ENCODE measurements around the gene HECTD2. TPM values are rescaled to one million over a fixed set of nuclear protein-coding genes. Genes with fewer than 3 reads are reported as not detected.
"Not testable (repeated sequence)": the region's sequence is repeated elsewhere in the genome, so short reads cannot be mapped to it uniquely, and the experiment has no call there.

Gene HECTD2, protein sequence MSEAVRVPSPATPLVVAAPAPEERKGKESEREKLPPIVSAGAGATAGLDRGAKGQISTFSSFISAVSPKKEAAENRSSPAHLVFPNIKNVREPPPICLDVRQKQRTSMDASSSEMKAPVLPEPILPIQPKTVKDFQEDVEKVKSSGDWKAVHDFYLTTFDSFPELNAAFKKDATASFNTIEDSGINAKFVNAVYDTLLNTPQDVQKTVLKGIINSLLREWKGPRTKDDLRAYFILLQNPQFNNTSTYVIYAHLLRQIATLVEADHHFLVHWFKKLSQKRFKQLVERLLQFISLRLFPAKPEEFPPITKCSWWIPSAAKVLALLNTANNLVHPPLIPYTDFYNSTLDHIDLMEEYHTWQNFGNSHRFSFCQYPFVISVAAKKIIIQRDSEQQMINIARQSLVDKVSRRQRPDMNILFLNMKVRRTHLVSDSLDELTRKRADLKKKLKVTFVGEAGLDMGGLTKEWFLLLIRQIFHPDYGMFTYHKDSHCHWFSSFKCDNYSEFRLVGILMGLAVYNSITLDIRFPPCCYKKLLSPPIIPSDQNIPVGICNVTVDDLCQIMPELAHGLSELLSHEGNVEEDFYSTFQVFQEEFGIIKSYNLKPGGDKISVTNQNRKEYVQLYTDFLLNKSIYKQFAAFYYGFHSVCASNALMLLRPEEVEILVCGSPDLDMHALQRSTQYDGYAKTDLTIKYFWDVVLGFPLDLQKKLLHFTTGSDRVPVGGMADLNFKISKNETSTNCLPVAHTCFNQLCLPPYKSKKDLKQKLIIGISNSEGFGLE
- total RNA-seq (10 to 100 TPM; 20.3 to 22.3 TPM), polyA plus RNA-seq (ENCODE audit: insufficient read depth, low read depth, low replicate concordance) (9.0 TPM)
- long read RNA-seq, donor 1, partial matches to known transcripts = 0 of 1 reads
- long read RNA-seq, donor 1, other reads (novel, unspliced or antisense) = 0 of 1 reads
- long read RNA-seq, donor 2, partial matches to known transcripts = 0 of 1 reads
- long read RNA-seq, donor 2, other reads (novel, unspliced or antisense) = 0 of 1 reads

GRCh38 chr10:91409869-91410637 lies at the start of gene HECTD2:
TSS of gene HECTD2 (plus strand) at chr10:91410344. CDS start at chr10:91410439, 95 bp downstream.
- intact Hi-C loops (cut with DNase I; ENCODE audit: low total_unique reads) = no loop called here
- H3K4me3 ChIP-seq = peak within 1 kb of the TSS; percentile 83 to 95
- H3K27ac ChIP-seq = peak within 1 kb of the TSS; percentile 100
- peak; percentile 82 for DNase-seq
- H3K36me3 ChIP-seq (ENCODE audit: low read depth, missing control alignments) = no peaks in the 10 kb centered on the region
- TF ChIP-seq POLR2A (IDR thresholded peaks at IDR 0.05) = no peak
- TF ChIP-seq, protein P1, sequence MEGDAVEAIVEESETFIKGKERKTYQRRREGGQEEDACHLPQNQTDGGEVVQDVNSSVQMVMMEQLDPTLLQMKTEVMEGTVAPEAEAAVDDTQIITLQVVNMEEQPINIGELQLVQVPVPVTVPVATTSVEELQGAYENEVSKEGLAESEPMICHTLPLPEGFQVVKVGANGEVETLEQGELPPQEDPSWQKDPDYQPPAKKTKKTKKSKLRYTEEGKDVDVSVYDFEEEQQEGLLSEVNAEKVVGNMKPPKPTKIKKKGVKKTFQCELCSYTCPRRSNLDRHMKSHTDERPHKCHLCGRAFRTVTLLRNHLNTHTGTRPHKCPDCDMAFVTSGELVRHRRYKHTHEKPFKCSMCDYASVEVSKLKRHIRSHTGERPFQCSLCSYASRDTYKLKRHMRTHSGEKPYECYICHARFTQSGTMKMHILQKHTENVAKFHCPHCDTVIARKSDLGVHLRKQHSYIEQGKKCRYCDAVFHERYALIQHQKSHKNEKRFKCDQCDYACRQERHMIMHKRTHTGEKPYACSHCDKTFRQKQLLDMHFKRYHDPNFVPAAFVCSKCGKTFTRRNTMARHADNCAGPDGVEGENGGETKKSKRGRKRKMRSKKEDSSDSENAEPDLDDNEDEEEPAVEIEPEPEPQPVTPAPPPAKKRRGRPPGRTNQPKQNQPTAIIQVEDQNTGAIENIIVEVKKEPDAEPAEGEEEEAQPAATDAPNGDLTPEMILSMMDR (IDR thresholded peaks at IDR 0.05) = peak; percentile 21 to 39 (median 36)
- no peaks in the 10 kb centered on the region for H3K9me3 ChIP-seq
- H3K27me3 ChIP-seq = no peaks in the 10 kb centered on the region
- WGBS, 2 donors = 0% methylated on average over 7 to 94 of the region's 111 CpGs
- H3K4me1 ChIP-seq = no peaks in the 10 kb centered on the region

GRCh38 chr10:91360461-91360860 lies 49.7 kb upstream of the HECTD2 start:
- no peak for TF ChIP-seq POLR2A (IDR thresholded peaks at IDR 0.05)
- TF ChIP-seq, protein P1 (IDR thresholded peaks at IDR 0.05) = no peak
- no peaks in the 10 kb centered on the region for H3K36me3 ChIP-seq (ENCODE audit: low read depth, missing control alignments)
- WGBS, 2 donors = 70 to 88% methylated on average over 3 of the region's 3 CpGs
- no peaks in the 10 kb centered on the region for H3K27me3 ChIP-seq
- DNase-seq = no peak
- H3K4me3 ChIP-seq = no peak overlapping the region
- no peak overlapping the region for H3K27ac ChIP-seq
- H3K4me1 ChIP-seq = no peaks in the 10 kb centered on the region
- no peaks in the 10 kb centered on the region for H3K9me3 ChIP-seq
- intact Hi-C loops (cut with DNase I; ENCODE audit: low total_unique reads) = no loop called here

DNA sequence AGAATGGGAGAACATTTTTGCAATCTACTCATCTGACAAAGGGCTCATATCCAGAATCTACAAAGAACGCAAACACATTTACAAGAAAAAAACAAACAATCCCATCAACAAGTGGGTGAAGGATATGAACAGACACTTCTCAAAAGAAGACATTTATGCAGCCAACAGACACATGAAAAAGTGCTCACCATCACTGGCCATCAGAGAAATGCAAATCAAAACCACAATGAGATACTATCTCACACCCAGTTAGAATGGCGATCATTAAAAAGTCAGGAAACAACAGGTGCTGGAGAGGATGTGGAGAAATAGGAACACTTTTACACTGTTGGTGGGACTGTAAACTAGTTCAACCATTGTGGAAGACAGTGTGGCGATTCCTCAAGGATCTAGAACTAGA lies 44.6 kb upstream of the HECTD2 start:
- intact Hi-C loops (cut with DNase I; ENCODE audit: low total_unique reads); H3K27ac ChIP-seq: not testable (repeated sequence)
- 88 to 93% methylated on average over 3 of the region's 3 CpGs for WGBS, 2 donors

DNA sequence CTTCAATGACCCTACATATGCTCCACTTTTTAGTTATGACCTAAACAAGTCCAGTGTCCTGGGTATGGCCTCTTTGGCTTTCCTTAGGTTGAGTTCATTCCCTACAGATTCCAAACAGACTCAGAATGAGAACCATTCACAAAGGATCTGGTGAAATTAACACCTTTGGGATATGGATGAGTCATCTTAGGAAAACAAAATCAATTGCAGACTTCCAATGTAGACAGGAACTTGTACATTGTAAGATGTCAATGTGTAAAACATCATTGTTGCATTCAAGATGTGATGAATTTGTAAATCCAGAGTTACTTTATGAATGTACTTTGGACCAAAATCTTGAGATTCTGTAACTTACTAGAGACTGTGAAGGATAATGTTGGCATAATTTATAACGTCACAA lies 43.4 kb upstream of the HECTD2 start:
- Histone ChIP-seq H3K36me3 (ENCODE audit: low read depth, missing control alignments) (no peaks in the 10 kb centered on the region), H3K4me3 (no peak overlapping the region), H3K9me3 (no peaks in the 10 kb centered on the region), H3K27ac (no peak overlapping the region), H3K4me1 (no peaks in the 10 kb centered on the region), H3K27me3 (no peaks in the 10 kb centered on the region)
- WGBS, 2 donors = 56 to 73% methylated on average over 1 of the region's 1 CpG
- TF ChIP-seq, protein P1 (IDR thresholded peaks at IDR 0.05) = no peak
- TF ChIP-seq POLR2A (IDR thresholded peaks at IDR 0.05) = no peak
- no peak for DNase-seq
- intact Hi-C loops (cut with DNase I; ENCODE audit: low total_unique reads) = no loop called here

More for the DNA sequence above, 44.6 kb upstream of the HECTD2 start:
- not testable (repeated sequence) for H3K4me3 ChIP-seq; H3K36me3 ChIP-seq (ENCODE audit: low read depth, missing control alignments); DNase-seq; H3K9me3 ChIP-seq; H3K4me1 ChIP-seq; H3K27me3 ChIP-seq
